SK-N-SH treated with all-trans-retinoic acid at 6 μM for 48 hours (cell line): ENCODE results near the gene SMIM14.
"Not testable (repeated sequence)": the region's sequence is repeated elsewhere in the genome, so short reads cannot be mapped to it uniquely, and the experiment has no call there.

Experiments
- ATAC-seq: fragments of 200-7000 bp; cut with Tn5 transposase; 3 replicates; pipeline ENCODE4 v1.9.1; 2020; ENCODE audit warnings: mild to moderate bottlenecking, moderate library complexity
- ARNTL ChIP-seq: fragments of 450-650 bp; formaldehyde crosslinking; IDR thresholded peaks from 2 replicates; pipeline ENCODE4 v1.5.0; 2020; ENCODE audit warnings: low read depth, mild to moderate bottlenecking, moderate library complexity, borderline replicate concordance
- BACH2 ChIP-seq: fragments of 250-450 bp; sonication (Bioruptor Pico); IDR thresholded peaks from 2 replicates; pipeline ENCODE4 v1.9.0; 2021; ENCODE audit warnings: mild to moderate bottlenecking, borderline replicate concordance
- CREB5 ChIP-seq: fragments of 250-450 bp; sonication (Bioruptor Pico); IDR thresholded peaks from 2 replicates; pipeline ENCODE4 v1.5.1; 2020; ENCODE audit warnings: low read depth, mild to moderate bottlenecking, moderate library complexity
- CSDC2 ChIP-seq: fragments of 250-450 bp; sonication (Bioruptor Pico); IDR thresholded peaks from 2 replicates; pipeline ENCODE4 v1.5.0; 2020; ENCODE audit warnings: mild to moderate bottlenecking, moderate library complexity
- CSRNP3 ChIP-seq: fragments of 250-450 bp; sonication (Bioruptor Pico); IDR thresholded peaks from 2 replicates; pipeline ENCODE4 v1.5.1; 2021; ENCODE audit warnings: mild to moderate bottlenecking, moderate library complexity
- ESRRG ChIP-seq: fragments of 250-450 bp; sonication (Bioruptor Pico); IDR thresholded peaks from 2 replicates; pipeline ENCODE4 v1.6.1; 2021; ENCODE audit warnings: mild to moderate bottlenecking
- GLIS3 ChIP-seq: fragments of 250-450 bp; sonication (Bioruptor Pico); IDR thresholded peaks from 2 replicates; pipeline ENCODE4 v1.5.0; 2020; ENCODE audit warnings: mild to moderate bottlenecking, moderate library complexity
- ISL1 ChIP-seq: fragments of 250-450 bp; sonication (Bioruptor Pico); IDR thresholded peaks from 2 replicates; pipeline ENCODE4 v2.1.2; 2022; ENCODE audit warnings: mild to moderate bottlenecking, moderate library complexity
- OSR1 ChIP-seq: fragments of 250-450 bp; sonication (Bioruptor Pico); IDR thresholded peaks from 2 replicates; pipeline ENCODE4 v1.8.0; 2022; ENCODE audit warnings: moderate library complexity, mild to moderate bottlenecking, inconsistent platforms
- POU6F1 ChIP-seq: fragments of 250-450 bp; sonication (Bioruptor Pico); IDR thresholded peaks from 2 replicates; pipeline ENCODE4 v1.8.0; 2021; ENCODE audit warnings: low read depth, mild to moderate bottlenecking, moderate library complexity, borderline replicate concordance
- PPARA ChIP-seq: fragments of 250-450 bp; sonication (Bioruptor Pico); IDR thresholded peaks from 2 replicates; pipeline ENCODE4 v1.5.0; 2020; ENCODE audit warnings: mild to moderate bottlenecking, borderline replicate concordance
- RARB ChIP-seq: fragments of 250-450 bp; sonication (Bioruptor Pico); IDR thresholded peaks from 2 replicates; pipeline ENCODE4 v1.8.0; 2021; ENCODE audit warnings: mild to moderate bottlenecking, moderate library complexity
- SNAI2 ChIP-seq: fragments of 250-450 bp; sonication (Bioruptor Pico); IDR thresholded peaks from 2 replicates; pipeline ENCODE4 v1.5.0; 2020; ENCODE audit warnings: mild to moderate bottlenecking, moderate library complexity
- TCF4 ChIP-seq: fragments of 250-450 bp; sonication (Bioruptor Pico); IDR thresholded peaks from 2 replicates; pipeline ENCODE4 v1.8.0; 2021; ENCODE audit warnings: mild to moderate bottlenecking, moderate library complexity, borderline replicate concordance
- TSHZ2 ChIP-seq: fragments of 250-450 bp; sonication (Bioruptor Pico); IDR thresholded peaks from 2 replicates; pipeline ENCODE4 v1.5.0; 2020; ENCODE audit warnings: mild to moderate bottlenecking, moderate library complexity
- ZC3H10 ChIP-seq: fragments of 250-450 bp; sonication (Bioruptor Pico); IDR thresholded peaks from 2 replicates; pipeline ENCODE4 v1.5.1; 2021; ENCODE audit warnings: mild to moderate bottlenecking, moderate library complexity
- ZFP30 ChIP-seq: fragments of 450-650 bp; formaldehyde crosslinking; IDR thresholded peaks from 2 replicates; pipeline ENCODE4 v1.5.0; 2022; ENCODE audit warnings: mild to moderate bottlenecking, moderate library complexity
- ZNF565 ChIP-seq: fragments of 450-650 bp; formaldehyde crosslinking; conservative IDR thresholded peaks from 2 replicates; pipeline ENCODE4 v1.5.0; 2020; ENCODE audit warnings: low read depth, mild to moderate bottlenecking, moderate library complexity
- ZNF70 ChIP-seq: fragments of 450-650 bp; formaldehyde crosslinking; IDR thresholded peaks from 2 replicates; pipeline ENCODE4 v1.5.0; 2020; ENCODE audit warnings: mild to moderate bottlenecking, moderate library complexity
- ZNF8 ChIP-seq: fragments of 450-650 bp; formaldehyde crosslinking; IDR thresholded peaks from 2 replicates; pipeline ENCODE4 v1.5.0; 2020; ENCODE audit warnings: mild to moderate bottlenecking, moderate library complexity

SMIM14 gene

GRCh38 chr4:39548425-39549067, 90.1 kb downstream of the SMIM14 start:
- TF ChIP-seq PPARA (no peak), ESRRG (CRISPR knock-in tag) (no peak), CREB5 (CRISPR knock-in tag) (no peak), ARNTL (CRISPR knock-in tag) (no peak), CSRNP3 (CRISPR knock-in tag) (no peak), TSHZ2 (no peak), OSR1 (no peak), RARB (CRISPR knock-in tag) (no peak), ZNF70 (CRISPR knock-in tag) (no peak)
- ATAC-seq: no peak; the same call in 2 of the 3 replicates

- ATAC-seq: peak; percentile 44; the same call in 2 of the 3 replicates
- TF ChIP-seq TSHZ2 (no peak), TCF4 (no peak), ESRRG (CRISPR knock-in tag) (no peak), OSR1 (no peak), ZNF565 (CRISPR knock-in tag) (no peak), SNAI2 (CRISPR knock-in tag) (no peak), POU6F1 (CRISPR knock-in tag) (no peak), ZFP30 (CRISPR knock-in tag) (no peak), CSDC2 (CRISPR knock-in tag) (no peak), CSRNP3 (CRISPR knock-in tag) (no peak), ZNF8 (CRISPR knock-in tag) (no peak), RARB (CRISPR knock-in tag) (no peak), GLIS3 (CRISPR knock-in tag) (no peak), BACH2 (CRISPR knock-in tag) (no peak), ARNTL (CRISPR knock-in tag) (no peak), ZC3H10 (CRISPR knock-in tag) (no peak), ISL1 (no peak)
- TF ChIP-seq, all 23 proteins: peak for 0
Observed at GRCh38 chr4:39544580-39545315, 93.9 kb downstream of the SMIM14 start.

GRCh38 chr4:39544080-39544479, 94.6 kb downstream of the SMIM14 start:
- not testable (repeated sequence) for ATAC-seq
